GM18526 (cell line): ENCODE data around the gene DCST2.

Experiments
- POLR2A ChIP-seq: IDR thresholded peaks from 3 replicates; pipeline ENCODE4 v1.6.1; 2011; ENCODE audit not compliant: insufficient read length; ENCODE audit errors: extremely low read depth

Gene DCST2

DNA sequence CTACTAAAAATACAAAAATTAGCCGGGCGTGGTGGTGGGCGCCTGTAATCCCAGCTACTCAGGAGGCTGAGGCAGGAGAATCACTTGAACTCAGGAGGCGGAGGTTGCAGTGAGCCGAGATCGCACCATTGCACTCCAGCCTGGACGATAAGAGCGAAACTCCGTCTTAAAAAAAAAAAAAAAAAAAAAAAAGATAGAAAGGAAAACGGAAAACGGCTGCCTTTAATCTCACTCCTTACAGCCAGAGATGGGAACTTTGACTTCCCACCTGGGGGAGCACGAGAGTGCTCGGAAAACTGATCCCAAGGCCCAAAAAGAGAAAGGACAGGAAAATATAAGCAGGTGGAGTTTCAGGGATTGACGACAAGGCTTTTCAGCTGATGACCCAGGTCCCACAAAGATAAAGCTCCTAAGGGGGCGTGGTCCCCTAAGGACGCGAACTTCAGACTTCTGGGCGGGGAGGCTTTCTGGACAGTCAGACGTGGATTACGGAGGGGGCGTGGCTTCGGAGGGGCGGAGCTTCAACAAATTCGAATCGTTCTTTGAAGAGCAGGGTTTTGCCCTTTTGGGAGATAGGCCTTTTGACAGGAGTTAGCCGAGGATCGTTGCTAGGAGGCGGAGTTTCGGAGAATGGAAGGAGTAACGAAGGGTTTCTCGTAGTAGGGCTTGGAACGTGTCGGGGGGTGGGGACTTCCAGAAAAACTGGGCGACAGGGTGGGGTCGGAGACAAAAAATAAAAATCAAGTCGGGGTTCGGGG lies 60.1 kb downstream of the DCST2 start:
- peak; percentile 51 for TF ChIP-seq POLR2A

DNA sequence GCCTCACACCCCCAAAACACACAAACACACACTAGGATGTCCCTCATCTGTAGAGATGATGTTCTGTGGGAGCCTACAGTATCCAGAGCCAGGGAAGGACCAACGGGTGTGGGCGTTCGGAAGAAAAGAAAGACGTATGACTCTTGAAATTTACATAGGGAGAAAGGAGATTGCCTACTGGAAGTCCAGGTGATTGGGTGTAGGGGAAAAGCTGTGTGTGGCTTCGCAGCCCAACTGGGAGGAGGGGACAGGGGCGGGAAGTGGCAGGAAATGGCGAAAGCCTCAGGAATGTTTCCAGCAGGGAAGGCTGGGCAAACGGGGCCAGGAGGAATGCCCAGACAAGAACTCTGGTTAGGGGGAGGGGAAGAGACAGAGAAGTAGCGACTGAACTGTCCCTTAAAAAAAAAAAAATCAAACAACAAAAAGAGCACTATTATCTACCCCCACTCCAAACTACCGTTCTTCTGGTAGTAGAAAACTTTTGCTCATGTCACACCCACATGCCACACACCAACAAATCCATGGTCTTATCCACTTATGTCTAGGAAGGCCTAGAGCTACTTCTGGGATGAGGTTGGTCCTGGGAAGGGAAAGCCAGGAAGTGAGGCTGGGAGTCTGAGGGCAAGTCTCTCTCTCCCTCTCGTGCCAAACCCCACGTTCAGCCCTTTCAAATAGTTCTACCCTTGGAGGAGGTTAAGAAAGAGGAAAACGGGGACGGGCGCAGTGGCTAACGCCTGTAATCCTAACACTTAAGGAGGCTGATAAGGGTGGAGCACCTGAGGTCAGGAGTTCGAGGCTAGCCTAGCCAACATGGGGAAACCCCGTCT lies 60.9 kb downstream of the DCST2 start:
- TF ChIP-seq POLR2A, result no peak

DNA sequence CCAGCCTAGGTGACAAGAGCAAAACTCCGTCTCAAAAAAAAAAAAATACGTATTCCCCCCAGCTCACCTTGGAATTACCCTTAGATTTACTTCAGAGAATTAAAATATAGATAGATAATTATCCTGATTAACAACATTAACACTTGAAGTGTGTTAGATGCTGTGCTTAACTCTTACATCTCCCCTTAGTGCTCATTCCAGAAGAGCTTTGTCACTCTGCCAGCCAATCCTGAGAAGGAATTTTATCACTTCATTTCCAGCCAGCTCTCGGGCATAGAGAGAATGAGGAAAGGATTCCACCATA lies 61.4 kb downstream of the DCST2 start:
- TF ChIP-seq POLR2A, result no peak

DNA sequence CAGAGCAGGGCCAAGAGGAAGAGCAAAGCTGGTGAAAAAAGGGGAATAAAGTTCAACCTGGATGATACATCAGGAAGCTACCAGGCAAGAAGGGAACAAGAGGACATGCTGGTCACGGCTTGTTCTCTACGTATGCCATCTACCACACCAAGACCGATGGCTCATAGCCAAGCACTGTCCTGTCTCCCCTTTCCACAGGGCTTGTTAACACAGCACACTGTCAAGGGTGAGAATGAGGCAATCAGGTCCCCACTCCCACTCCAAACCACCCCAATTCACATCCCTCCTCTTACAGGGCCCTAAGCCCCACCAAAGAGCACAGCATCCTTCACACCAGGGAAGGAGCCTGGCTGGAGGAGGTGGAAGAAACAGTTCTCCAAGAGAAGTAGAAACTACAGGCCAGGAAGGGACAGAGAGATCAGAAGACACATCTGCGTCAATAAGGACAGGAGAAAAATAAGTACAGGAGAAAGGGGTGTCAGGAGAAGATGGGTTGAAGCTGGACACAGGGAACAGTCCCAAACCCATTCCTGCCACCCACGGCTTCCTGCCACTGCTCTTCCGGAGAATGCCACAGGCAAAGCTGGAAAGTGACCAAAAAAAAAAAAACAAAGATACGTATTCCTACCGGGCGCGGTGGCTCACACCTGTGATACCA lies 62.1 kb downstream of the DCST2 start:
- no peak for TF ChIP-seq POLR2A

DNA sequence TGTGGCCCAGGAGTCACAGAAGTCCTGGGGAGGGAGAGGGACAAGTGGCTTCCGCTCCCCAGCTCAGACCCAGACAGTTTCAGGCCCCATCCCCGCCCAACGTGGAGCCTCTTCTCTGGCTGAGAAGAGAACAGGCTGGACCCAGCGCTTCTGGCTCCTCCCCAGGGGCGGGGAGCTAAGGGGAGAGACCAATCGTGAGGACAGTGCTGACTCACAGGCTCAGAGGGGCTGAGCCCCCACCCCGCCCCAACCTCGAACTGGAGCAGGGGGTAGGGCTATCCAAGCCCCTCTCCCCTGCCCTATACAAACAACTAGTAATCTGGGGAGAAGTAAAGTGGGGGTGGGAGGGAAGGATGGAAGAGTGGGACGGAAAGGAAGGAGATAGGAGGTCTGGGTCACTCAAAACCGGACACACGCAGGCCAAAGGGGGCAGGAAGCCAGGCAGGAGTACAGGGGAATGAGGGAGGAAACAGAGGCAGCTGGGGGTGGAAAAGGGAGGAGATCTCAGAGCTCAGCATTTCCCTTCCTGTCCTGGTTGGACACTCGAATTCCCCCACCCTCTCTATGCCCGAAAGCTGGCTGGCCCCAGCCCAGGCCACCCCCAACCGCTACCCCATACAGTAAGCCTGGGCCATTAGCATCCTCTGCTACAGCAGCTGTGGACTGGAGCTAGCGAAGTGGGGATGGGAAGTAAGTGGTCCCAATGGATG lies 62.8 kb downstream of the DCST2 start, which contains the start of gene SHC1:
TSS of gene SHC1 (minus strand) at position 117 of the 710 bp plus-strand sequence. CDS start 221 bp downstream, outside the sequence.
- TF ChIP-seq POLR2A, result no peak

DNA sequence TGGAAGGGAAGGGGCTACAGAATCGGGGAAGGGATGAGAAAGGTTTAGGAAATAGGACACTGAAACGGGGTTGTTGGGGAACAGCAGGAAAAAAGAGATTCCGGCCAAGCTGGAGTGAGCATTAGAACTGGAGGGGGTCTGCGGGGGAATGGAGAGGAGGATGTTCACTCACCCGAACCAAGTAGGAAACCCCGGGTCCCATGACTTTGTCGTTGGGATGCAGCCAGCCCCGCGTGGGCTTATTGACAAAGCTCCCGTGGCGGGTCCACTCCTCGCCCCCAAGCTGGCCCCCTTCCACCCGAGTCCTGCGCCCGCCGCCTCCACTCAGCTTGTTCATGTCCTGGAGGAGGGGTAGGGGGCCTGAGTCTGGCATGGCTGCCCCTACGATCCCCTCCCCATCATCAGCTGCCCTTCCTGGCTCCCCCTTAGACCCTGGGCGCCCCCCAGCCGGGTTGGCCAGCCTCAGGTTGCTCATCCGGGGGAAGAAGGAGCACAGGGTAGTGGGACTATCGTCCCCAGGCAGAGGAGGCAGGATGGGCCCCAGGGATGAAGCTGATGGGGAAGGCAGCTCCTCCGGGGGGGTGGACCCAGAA lies 63.6 kb downstream of the DCST2 start:
- TF ChIP-seq POLR2A, result no peak

DNA sequence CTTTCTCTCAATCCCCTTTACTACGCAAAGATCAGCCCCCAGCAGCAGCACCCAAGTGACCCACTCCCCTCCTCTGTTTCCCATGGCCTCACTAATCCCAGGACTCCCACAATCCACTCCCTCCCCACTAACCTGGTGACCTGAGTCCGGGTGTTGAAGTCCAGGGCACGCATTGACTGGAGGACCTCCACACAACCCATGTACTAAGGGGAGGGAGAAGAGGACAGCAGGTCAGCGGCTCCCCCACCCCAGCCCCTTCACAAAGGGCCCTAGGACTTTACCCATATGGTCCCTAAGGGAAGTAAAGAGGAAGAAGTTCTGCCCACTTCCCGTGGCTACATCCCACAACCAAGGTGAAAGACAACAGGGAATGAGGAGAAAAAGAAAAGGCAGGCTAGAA lies 64.3 kb downstream of the DCST2 start:
- no peak for TF ChIP-seq POLR2A

DNA sequence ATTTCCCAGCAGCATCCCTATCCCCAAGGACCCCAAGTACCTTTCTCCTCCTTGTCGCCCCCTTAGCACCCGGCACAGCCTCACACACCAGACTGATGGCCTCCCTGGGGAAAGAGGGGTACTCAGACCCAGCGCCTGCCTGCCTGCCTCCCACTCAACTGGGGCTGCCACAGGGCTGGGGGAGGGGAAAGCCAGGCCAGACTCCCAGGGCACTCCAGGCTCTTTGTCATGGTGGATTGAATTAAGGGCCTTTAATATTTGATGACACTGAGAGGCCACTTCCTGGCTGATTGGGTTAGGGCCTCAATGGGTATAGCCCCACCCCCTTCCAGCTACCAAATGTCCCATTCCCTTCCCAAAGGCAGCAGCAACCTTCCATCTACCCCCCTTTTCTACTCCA lies 64.8 kb downstream of the DCST2 start:
- no peak for TF ChIP-seq POLR2A
